Measurements from ENCODE around the gene C19orf18.

DNA sequence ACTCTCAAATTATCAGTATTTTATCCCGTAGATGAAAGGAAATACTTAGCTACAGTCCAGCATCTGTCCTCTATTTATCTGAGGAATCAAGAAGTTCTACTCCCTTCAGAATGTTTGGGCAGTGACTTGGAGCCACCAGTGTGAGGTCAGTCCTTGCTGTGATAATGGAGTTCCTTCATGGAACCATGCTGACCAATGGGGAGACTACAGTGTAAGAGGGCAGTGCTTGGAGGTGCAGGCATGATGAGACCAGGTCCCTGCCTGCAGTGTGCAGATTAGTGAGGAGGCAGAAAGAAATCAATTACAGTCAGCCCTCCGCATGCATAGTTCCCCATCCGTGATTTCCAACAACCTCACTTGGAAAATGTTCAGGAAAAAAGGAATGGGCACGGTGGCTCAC is at the start of gene C19orf18:
- TF ChIP-seq, protein P1, sequence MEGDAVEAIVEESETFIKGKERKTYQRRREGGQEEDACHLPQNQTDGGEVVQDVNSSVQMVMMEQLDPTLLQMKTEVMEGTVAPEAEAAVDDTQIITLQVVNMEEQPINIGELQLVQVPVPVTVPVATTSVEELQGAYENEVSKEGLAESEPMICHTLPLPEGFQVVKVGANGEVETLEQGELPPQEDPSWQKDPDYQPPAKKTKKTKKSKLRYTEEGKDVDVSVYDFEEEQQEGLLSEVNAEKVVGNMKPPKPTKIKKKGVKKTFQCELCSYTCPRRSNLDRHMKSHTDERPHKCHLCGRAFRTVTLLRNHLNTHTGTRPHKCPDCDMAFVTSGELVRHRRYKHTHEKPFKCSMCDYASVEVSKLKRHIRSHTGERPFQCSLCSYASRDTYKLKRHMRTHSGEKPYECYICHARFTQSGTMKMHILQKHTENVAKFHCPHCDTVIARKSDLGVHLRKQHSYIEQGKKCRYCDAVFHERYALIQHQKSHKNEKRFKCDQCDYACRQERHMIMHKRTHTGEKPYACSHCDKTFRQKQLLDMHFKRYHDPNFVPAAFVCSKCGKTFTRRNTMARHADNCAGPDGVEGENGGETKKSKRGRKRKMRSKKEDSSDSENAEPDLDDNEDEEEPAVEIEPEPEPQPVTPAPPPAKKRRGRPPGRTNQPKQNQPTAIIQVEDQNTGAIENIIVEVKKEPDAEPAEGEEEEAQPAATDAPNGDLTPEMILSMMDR (IDR thresholded peaks at IDR 0.05), result no peak
- TF ChIP-seq POLR2AphosphoS5 (IDR thresholded peaks at IDR 0.05), result no peak
- TF ChIP-seq POLR2A (IDR thresholded peaks at IDR 0.05), result no peak
- TF ChIP-seq EP300 (IDR thresholded peaks at IDR 0.05), result no peak
